A549 (cell line): ENCODE data around the gene CLDN6. TPM values are rescaled to one million over a fixed set of nuclear protein-coding genes. Genes with fewer than 3 reads are reported as not detected.

Source experiments
- ATAC-seq, 2 experiments: fragments of 200-7000 bp in 1 of 2; fragments of >200 bp in 1 of 2; cut with Nextera tagmentation in 1 of 2; cut with Tn5 transposase in 1 of 2; 3 replicates each; pipeline versions ENCODE4 v1.8.0 to v1.9.1; 2018 to 2020; ENCODE audit warnings: mild to moderate bottlenecking in 1 of 2, moderate library complexity in 1 of 2
- CTCF ChIA-PET: fragments of 300-600 bp; sonication (Branson Sonifier 250); formaldehyde crosslinking; extraction: SDS; loops from one replicate; lab custom pipeline; 2021; ENCODE audit warnings: antibody characterized with exemption, inconsistent platforms; lab: Yijun Ruan, JAX
- POLR2A ChIA-PET: fragments of 350-600 bp; formaldehyde crosslinking; extraction: SDS; loops from one replicate; lab custom pipeline; 2021; ENCODE audit warnings: antibody characterized with exemption, inconsistent platforms; lab: Yijun Ruan, JAX
- DNase-seq, 2 experiments: peaks; one replicate each; pipeline versions ENCODE4 v3.0.0 to v3.0.0-alpha.2; 2011 to 2016; ENCODE audit warnings: low read depth in 1 of 2, low spot score in 1 of 2
- FAIRE-seq: peaks from 2 replicates; lab custom pipeline; 2011; peaks lifted over from hg19 to GRCh38; lab: Jason Lieb, UNC
- H3K27ac ChIP-seq, 2 experiments: fragments of >200 bp; sonication (Bioruptor Twin); formaldehyde crosslinking; 3 replicates each; pipeline ENCODE4 v1.5.1; 2016 to 2017
- H3K4me1 ChIP-seq: fragments of >200 bp; sonication (Bioruptor Twin); formaldehyde crosslinking; 3 replicates; pipeline ENCODE4 v1.6.1; 2016
- H3K4me2 ChIP-seq: fragments of >200 bp; sonication (Bioruptor Twin); formaldehyde crosslinking; 3 replicates; pipeline ENCODE4 v1.6.1; 2016
- H3K4me3 ChIP-seq: fragments of >200 bp; sonication (Bioruptor Twin); formaldehyde crosslinking; 3 replicates; pipeline ENCODE4 v1.5.1; 2016
- H3K9me3 ChIP-seq: fragments of >200 bp; sonication (Bioruptor Twin); formaldehyde crosslinking; 3 replicates; pipeline ENCODE4 v1.6.1; 2016
- BHLHE40 ChIP-seq: IDR thresholded peaks from 2 replicates; pipeline ENCODE4 v1.6.1; 2012; ENCODE audit warnings: low read depth, low read length, inconsistent platforms
- CBX2 ChIP-seq: fragments of 200-600 bp; sonication (generic); IDR thresholded peaks from 2 replicates; pipeline ENCODE4 v1.6.1; 2016; ENCODE audit warnings: low read depth, mild to moderate bottlenecking, borderline replicate concordance
- CBX8 ChIP-seq: fragments of 200-600 bp; sonication (generic); IDR thresholded peaks from 2 replicates; pipeline ENCODE4 v1.6.1; 2016
- CEBPB ChIP-seq, 2 experiments: fragments of >200 bp in 1 of 2; sonication (Bioruptor Twin) in 1 of 2; formaldehyde crosslinking in 1 of 2; IDR thresholded peaks; 2 replicates each; pipeline ENCODE4 v1.6.1; 2012 to 2016
- CHD2 ChIP-seq: fragments of 150-350 bp; IDR thresholded peaks from 2 replicates; pipeline ENCODE4 v1.6.1; 2014; ENCODE audit warnings: low read length; ENCODE audit not compliant: partially characterized antibody
- EHF ChIP-seq: fragments of 250-450 bp; sonication (Bioruptor Pico); IDR thresholded peaks from 2 replicates; pipeline ENCODE4 v1.5.0; 2020; ENCODE audit warnings: mild to moderate bottlenecking
- EP300 ChIP-seq, 2 experiments: fragments of >200 bp; sonication (Bioruptor Twin); formaldehyde crosslinking; IDR thresholded peaks; 2 replicates in 1 of 2; 3 replicates in 1 of 2; pipeline ENCODE4 v1.6.1; 2016 to 2017
- FOXS1 ChIP-seq: fragments of 250-450 bp; sonication (Bioruptor Pico); IDR thresholded peaks from 2 replicates; pipeline ENCODE4 v1.5.0; 2020; ENCODE audit warnings: mild to moderate bottlenecking, moderate library complexity
- GATA3 ChIP-seq: IDR thresholded peaks from 2 replicates; pipeline ENCODE4 v1.6.1; 2012; ENCODE audit warnings: borderline replicate concordance
- HEYL ChIP-seq: fragments of 250-450 bp; sonication (Bioruptor Pico); IDR thresholded peaks from 2 replicates; pipeline ENCODE4 v1.8.0; 2021; ENCODE audit warnings: mild to moderate bottlenecking, moderate library complexity
- HOXA7 ChIP-seq: fragments of 250-450 bp; sonication (Bioruptor Pico); IDR thresholded peaks from 2 replicates; pipeline ENCODE4 v1.5.0; 2020; ENCODE audit warnings: mild to moderate bottlenecking, moderate library complexity
- HOXB13 ChIP-seq: fragments of 250-450 bp; sonication (Bioruptor Pico); IDR thresholded peaks from 2 replicates; pipeline ENCODE4 v1.5.0; 2020; ENCODE audit warnings: low read depth, mild to moderate bottlenecking, moderate library complexity
- KDM1A ChIP-seq: fragments of 200-600 bp; sonication (generic); IDR thresholded peaks from 2 replicates; pipeline ENCODE4 v1.6.1; 2016; ENCODE audit warnings: low read depth, mild to moderate bottlenecking
- KDM5A ChIP-seq: fragments of 200-600 bp; sonication (generic); IDR thresholded peaks from 2 replicates; pipeline ENCODE4 v1.6.1; 2016; ENCODE audit warnings: antibody characterized with exemption, mild to moderate bottlenecking
- NR3C1 ChIP-seq: fragments of >200 bp; sonication (Bioruptor Twin); formaldehyde crosslinking; IDR thresholded peaks from 3 replicates; pipeline ENCODE4 v1.6.1; 2017
- POLR2AphosphoS2 ChIP-seq: conservative IDR thresholded peaks from 2 replicates; pipeline ENCODE4 v1.6.1; 2012; ENCODE audit warnings: low read length, improper control_type of control experiment, inconsistent platforms
- RAD21 ChIP-seq, 2 experiments: fragments of >200 bp in 1 of 2; sonication (Bioruptor Twin) in 1 of 2; formaldehyde crosslinking in 1 of 2; IDR thresholded peaks in 1 of 2; conservative IDR thresholded peaks in 1 of 2; 2 replicates in 1 of 2; 3 replicates in 1 of 2; pipeline ENCODE4 v1.6.1; 2012 to 2018; ENCODE audit warnings: inconsistent platforms in 1 of 2
- RARB ChIP-seq: fragments of 250-450 bp; sonication (Bioruptor Pico); IDR thresholded peaks from 2 replicates; pipeline ENCODE4 v1.8.0; 2021; ENCODE audit warnings: mild to moderate bottlenecking, moderate library complexity
- RCOR1 ChIP-seq: fragments of 150-350 bp; IDR thresholded peaks from 2 replicates; pipeline ENCODE4 v1.6.1; 2014; ENCODE audit warnings: antibody characterized with exemption, low read length, low read depth
- SMC3 ChIP-seq: fragments of >200 bp; sonication (Bioruptor Twin); formaldehyde crosslinking; IDR thresholded peaks from 3 replicates; pipeline ENCODE4 v1.6.1; 2018; ENCODE audit warnings: inconsistent platforms
- SREBF2 ChIP-seq: fragments of 450-650 bp; IDR thresholded peaks from 2 replicates; pipeline ENCODE4 v1.6.1; 2014; ENCODE audit warnings: mild to moderate bottlenecking, moderate library complexity
- TFCP2L1 ChIP-seq: fragments of 250-450 bp; sonication (Bioruptor Pico); IDR thresholded peaks from 2 replicates; pipeline ENCODE4 v1.5.0; 2021; ENCODE audit warnings: mild to moderate bottlenecking
- ZNF302 ChIP-seq: fragments of 250-450 bp; sonication (Bioruptor Pico); IDR thresholded peaks from 2 replicates; pipeline ENCODE4 v1.9.0; 2021; ENCODE audit warnings: inconsistent platforms, mild to moderate bottlenecking, moderate library complexity
- WGBS: methylation state at CpG from one replicate; pipeline ENCODE4 v1.1.6; 2017; ENCODE audit errors: missing lambda C conversion rate; 5-methylcytosine and 5-hydroxymethylcytosine counted together
- polyA plus RNA-seq, 4 experiments: library from polyadenylated mRNA; depleted of rRNA in 3 of 4; stranded (reverse); fragments of >200 nt; fragmentation: RNase III in 1 of 4; extraction: RNeasy Plus Mini Kit Qiagen cat#74134 plus additional on column Dnase treatment in 1 of 4; gene quantifications; 2 replicates in 3 of 4; 3 replicates in 1 of 4; pipeline ENCODE4 v1.2.3, GENCODE V29; 2011 to 2017
- TF ChIP-seq, protein P1 (sequence below): fragments of 250-450 bp; sonication (Bioruptor Pico); IDR thresholded peaks from 2 replicates; pipeline ENCODE4 v1.5.0; 2021; ENCODE audit warnings: mild to moderate bottlenecking, moderate library complexity, borderline replicate concordance
- TF ChIP-seq, protein P2 (sequence below): fragments of >200 bp; sonication (Bioruptor Twin); formaldehyde crosslinking; IDR thresholded peaks from 3 replicates; pipeline ENCODE4 v1.5.1; 2016
- TF ChIP-seq, protein P3 (sequence below): IDR thresholded peaks from 2 replicates; pipeline ENCODE4 v1.6.1; 2012; ENCODE audit warnings: low read depth, borderline replicate concordance
- TF ChIP-seq, protein P4 (sequence below): fragments of >200 bp; sonication (Bioruptor Twin); formaldehyde crosslinking; IDR thresholded peaks from 2 replicates; pipeline ENCODE4 v1.6.1; 2016
- TF ChIP-seq, protein P5 (sequence below): fragments of 450-650 bp; IDR thresholded peaks from 2 replicates; pipeline ENCODE4 v1.6.1; 2014; ENCODE audit warnings: antibody characterized with exemption
- TF ChIP-seq, protein P6 (sequence below): fragments of >200 bp; sonication (Bioruptor Twin); formaldehyde crosslinking; IDR thresholded peaks from 3 replicates; pipeline ENCODE4 v1.6.1; 2016
- TF ChIP-seq, protein P7 (sequence below): IDR thresholded peaks from 2 replicates; pipeline ENCODE4 v1.6.1; 2012
- TF ChIP-seq, protein P8 (sequence below): fragments of 250-450 bp; sonication (Bioruptor Pico); IDR thresholded peaks from 2 replicates; pipeline ENCODE4 v1.5.0; 2020; ENCODE audit warnings: low read depth, mild to moderate bottlenecking, moderate library complexity

Gene CLDN6
- polyA plus RNA-seq, 2 of the 4 experiments (the other 2 are of a cell fraction), result 0.25 TPM; not detected in 1

DNA sequence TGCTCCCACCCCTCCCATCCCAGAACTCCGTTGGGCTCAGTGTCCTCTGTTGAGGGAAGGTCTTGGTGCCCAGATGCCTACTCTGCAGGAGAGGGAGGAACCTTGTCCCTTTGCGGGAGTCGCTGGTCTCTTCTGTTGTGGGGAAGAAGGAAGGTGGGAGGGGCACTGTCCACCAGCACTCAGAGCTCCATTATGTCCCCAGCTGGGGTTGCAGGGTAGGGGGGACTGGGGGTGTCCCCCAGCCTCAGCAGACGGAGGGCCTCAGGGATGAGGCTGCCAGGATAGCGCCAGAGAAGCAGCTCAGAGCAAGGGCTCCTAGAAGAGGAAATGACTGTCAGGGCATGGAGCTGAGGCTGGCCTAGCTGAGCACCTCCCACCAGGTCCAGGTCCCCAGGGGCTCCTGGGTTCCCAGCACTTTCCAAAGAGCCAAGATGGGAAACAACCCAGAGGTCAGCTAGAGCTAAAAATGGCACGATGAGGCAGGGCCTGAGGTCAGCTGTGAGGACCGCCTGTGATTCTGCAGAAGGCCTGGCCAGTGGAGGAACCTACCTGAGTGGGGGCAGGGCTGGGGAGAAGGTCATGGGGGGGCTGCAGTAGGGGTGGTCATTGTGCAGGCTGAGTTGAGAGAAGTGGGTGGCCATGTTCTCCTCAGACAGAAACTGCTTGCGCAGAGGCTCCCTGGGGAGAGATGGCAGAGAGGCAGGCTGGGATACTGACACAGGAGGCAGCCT, 4.9 kb upstream of the CLDN6 start:
- H3K4me3 ChIP-seq, result peak overlapping the region; percentile 93
- POLR2A ChIA-PET, result interaction anchor here (0.6 to 6.2 kb wide), 7 partner anchors 9 to 23 kb away, joined by 3 to 107 read pairs (median 5); no protein-coding TSS in a partner anchor
- no peak for FAIRE-seq
- peak overlapping the region; percentile 89 for H3K4me2 ChIP-seq
- ATAC-seq, result peak; percentile 1 to 6; a peak in 5 of 6 replicates
- no peaks in the 10 kb centered on the region for H3K9me3 ChIP-seq
- peaks cover 27% of the 10 kb centered on the region for H3K4me1 ChIP-seq
- WGBS, result 0% methylated on average over 5 of the region's 8 CpGs
- CTCF ChIA-PET, result interaction anchor here (0.7 to 6.6 kb wide), 8 partner anchors 8 to 127 kb away, joined by 3 to 112 read pairs (median 5); no protein-coding TSS in a partner anchor
- peak in 1 of 2 experiments; percentile 86 for DNase-seq
- H3K27ac ChIP-seq, result peak overlapping the region; percentile 98 to 100
- TF ChIP-seq CBX8 (no peak), GATA3 (no peak), ZNF302 (CRISPR knock-in tag) (no peak), EHF (no peak), NR3C1 (no peak), RCOR1 (no peak), KDM5A (no peak), HOXA7 (CRISPR knock-in tag) (no peak; the same call in 1 of the 2 replicates), HOXB13 (CRISPR knock-in tag) (no peak), RARB (CRISPR knock-in tag) (0 out of 2 replicates have a peak, but pooled peaks have one; percentile 25), CHD2 (no peak), BHLHE40 (no peak), SREBF2 (no peak), FOXS1 (CRISPR knock-in tag) (no peak), CEBPB (IDR thresholded peaks at IDR 0.05) (0 out of 4 replicates have a peak, but pooled peaks of 1 of the 2 experiments have one; percentile 4), TFCP2L1 (CRISPR knock-in tag) (peak; percentile 7), CBX2 (no peak), RAD21 (conservative IDR thresholded peaks at IDR 0.05 in 1 of 2, IDR thresholded peaks at IDR 0.05 in 1 of 2) (no peak), HEYL (CRISPR knock-in tag) (no peak), POLR2AphosphoS2 (peak; percentile 20; the same call in 1 of the 2 replicates), EP300 (IDR thresholded peaks at IDR 0.05) (no peak), KDM1A (no peak), SMC3 (no peak)
- TF ChIP-seq, protein P1, sequence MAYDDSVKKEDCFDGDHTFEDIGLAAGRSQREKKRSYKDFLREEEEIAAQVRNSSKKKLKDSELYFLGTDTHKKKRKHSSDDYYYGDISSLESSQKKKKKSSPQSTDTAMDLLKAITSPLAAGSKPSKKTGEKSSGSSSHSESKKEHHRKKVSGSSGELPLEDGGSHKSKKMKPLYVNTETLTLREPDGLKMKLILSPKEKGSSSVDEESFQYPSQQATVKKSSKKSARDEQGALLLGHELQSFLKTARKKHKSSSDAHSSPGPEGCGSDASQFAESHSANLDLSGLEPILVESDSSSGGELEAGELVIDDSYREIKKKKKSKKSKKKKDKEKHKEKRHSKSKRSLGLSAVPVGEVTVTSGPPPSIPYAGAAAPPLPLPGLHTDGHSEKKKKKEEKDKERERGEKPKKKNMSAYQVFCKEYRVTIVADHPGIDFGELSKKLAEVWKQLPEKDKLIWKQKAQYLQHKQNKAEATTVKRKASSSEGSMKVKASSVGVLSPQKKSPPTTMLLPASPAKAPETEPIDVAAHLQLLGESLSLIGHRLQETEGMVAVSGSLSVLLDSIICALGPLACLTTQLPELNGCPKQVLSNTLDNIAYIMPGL, result 0 out of 2 replicates have a peak, but pooled peaks have one; percentile 35
- TF ChIP-seq, protein P2, sequence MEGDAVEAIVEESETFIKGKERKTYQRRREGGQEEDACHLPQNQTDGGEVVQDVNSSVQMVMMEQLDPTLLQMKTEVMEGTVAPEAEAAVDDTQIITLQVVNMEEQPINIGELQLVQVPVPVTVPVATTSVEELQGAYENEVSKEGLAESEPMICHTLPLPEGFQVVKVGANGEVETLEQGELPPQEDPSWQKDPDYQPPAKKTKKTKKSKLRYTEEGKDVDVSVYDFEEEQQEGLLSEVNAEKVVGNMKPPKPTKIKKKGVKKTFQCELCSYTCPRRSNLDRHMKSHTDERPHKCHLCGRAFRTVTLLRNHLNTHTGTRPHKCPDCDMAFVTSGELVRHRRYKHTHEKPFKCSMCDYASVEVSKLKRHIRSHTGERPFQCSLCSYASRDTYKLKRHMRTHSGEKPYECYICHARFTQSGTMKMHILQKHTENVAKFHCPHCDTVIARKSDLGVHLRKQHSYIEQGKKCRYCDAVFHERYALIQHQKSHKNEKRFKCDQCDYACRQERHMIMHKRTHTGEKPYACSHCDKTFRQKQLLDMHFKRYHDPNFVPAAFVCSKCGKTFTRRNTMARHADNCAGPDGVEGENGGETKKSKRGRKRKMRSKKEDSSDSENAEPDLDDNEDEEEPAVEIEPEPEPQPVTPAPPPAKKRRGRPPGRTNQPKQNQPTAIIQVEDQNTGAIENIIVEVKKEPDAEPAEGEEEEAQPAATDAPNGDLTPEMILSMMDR, result no peak
- TF ChIP-seq, protein P3, sequence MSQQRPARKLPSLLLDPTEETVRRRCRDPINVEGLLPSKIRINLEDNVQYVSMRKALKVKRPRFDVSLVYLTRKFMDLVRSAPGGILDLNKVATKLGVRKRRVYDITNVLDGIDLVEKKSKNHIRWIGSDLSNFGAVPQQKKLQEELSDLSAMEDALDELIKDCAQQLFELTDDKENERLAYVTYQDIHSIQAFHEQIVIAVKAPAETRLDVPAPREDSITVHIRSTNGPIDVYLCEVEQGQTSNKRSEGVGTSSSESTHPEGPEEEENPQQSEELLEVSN, result 0 out of 2 replicates have a peak, but pooled peaks have one; percentile 35
- TF ChIP-seq, protein P4, sequence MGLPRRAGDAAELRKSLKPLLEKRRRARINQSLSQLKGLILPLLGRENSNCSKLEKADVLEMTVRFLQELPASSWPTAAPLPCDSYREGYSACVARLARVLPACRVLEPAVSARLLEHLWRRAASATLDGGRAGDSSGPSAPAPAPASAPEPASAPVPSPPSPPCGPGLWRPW, result no peak
- TF ChIP-seq, protein P5, sequence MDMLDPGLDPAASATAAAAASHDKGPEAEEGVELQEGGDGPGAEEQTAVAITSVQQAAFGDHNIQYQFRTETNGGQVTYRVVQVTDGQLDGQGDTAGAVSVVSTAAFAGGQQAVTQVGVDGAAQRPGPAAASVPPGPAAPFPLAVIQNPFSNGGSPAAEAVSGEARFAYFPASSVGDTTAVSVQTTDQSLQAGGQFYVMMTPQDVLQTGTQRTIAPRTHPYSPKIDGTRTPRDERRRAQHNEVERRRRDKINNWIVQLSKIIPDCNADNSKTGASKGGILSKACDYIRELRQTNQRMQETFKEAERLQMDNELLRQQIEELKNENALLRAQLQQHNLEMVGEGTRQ, result no peak
- TF ChIP-seq, protein P6, sequence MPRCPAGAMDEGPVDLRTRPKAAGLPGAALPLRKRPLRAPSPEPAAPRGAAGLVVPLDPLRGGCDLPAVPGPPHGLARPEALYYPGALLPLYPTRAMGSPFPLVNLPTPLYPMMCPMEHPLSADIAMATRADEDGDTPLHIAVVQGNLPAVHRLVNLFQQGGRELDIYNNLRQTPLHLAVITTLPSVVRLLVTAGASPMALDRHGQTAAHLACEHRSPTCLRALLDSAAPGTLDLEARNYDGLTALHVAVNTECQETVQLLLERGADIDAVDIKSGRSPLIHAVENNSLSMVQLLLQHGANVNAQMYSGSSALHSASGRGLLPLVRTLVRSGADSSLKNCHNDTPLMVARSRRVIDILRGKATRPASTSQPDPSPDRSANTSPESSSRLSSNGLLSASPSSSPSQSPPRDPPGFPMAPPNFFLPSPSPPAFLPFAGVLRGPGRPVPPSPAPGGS, result peak; percentile 26; the same call in 1 of the 3 replicates
- TF ChIP-seq, protein P7, sequence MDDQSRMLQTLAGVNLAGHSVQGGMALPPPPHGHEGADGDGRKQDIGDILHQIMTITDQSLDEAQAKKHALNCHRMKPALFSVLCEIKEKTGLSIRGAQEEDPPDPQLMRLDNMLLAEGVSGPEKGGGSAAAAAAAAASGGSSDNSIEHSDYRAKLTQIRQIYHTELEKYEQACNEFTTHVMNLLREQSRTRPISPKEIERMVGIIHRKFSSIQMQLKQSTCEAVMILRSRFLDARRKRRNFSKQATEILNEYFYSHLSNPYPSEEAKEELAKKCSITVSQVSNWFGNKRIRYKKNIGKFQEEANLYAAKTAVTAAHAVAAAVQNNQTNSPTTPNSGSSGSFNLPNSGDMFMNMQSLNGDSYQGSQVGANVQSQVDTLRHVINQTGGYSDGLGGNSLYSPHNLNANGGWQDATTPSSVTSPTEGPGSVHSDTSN, result peak; percentile 42
- TF ChIP-seq, protein P8, sequence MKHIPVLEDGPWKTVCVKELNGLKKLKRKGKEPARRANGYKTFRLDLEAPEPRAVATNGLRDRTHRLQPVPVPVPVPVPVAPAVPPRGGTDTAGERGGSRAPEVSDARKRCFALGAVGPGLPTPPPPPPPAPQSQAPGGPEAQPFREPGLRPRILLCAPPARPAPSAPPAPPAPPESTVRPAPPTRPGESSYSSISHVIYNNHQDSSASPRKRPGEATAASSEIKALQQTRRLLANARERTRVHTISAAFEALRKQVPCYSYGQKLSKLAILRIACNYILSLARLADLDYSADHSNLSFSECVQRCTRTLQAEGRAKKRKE (CRISPR knock-in tag), result 0 out of 2 replicates have a peak, but pooled peaks have one; percentile 41
